OCI-LY1 (cell line): ENCODE measurements around the gene PLXNB3.

Experiments used
- H2AFZ ChIP-seq: fragments of 200-600 bp; sonication (generic), shearing (Covaris generic); 2 replicates; pipeline ENCODE4 v1.6.0; 2014; ENCODE audit warnings: antibody characterized with exemption, mild to moderate bottlenecking, low read length
- H3F3A ChIP-seq: fragments of 200-600 bp; sonication (generic), shearing (Covaris generic); 2 replicates; pipeline ENCODE4 v1.6.0; 2014; ENCODE audit warnings: mild to moderate bottlenecking, antibody characterized with exemption, low read length, moderate library complexity; ENCODE audit not compliant: insufficient read depth
- H3K27ac ChIP-seq: fragments of 200-600 bp; sonication (generic); 2 replicates; pipeline ENCODE4 v1.5.1; 2014; ENCODE audit warnings: low read length, mixed run types, mild to moderate bottlenecking, low read depth; ENCODE audit not compliant: poor library complexity, severe bottlenecking
- H3K27me3 ChIP-seq: fragments of 200-600 bp; sonication (generic); 2 replicates; pipeline ENCODE4 v1.6.0; 2014; ENCODE audit warnings: antibody characterized with exemption, mild to moderate bottlenecking, low read length, moderate library complexity; ENCODE audit not compliant: insufficient read depth
- H3K36me3 ChIP-seq: fragments of 200-600 bp; sonication (generic); 2 replicates; pipeline ENCODE4 v1.6.1; 2014; ENCODE audit warnings: mild to moderate bottlenecking, antibody characterized with exemption, low read length, moderate library complexity, mixed read lengths; ENCODE audit not compliant: insufficient read depth
- H3K4me1 ChIP-seq: fragments of 200-600 bp; sonication (generic); 2 replicates; pipeline ENCODE4 v1.5.1; 2014; ENCODE audit warnings: mild to moderate bottlenecking, low read length, moderate library complexity; ENCODE audit not compliant: insufficient read depth, severe bottlenecking
- H3K4me2 ChIP-seq: fragments of 200-600 bp; sonication (generic), shearing (Covaris generic); 2 replicates; pipeline ENCODE4 v1.6.1; 2014; ENCODE audit warnings: low read length
- H3K4me3 ChIP-seq: fragments of 200-600 bp; sonication (generic); 2 replicates; pipeline ENCODE4 v1.5.1; 2014; ENCODE audit warnings: low read length, low read depth, mild to moderate bottlenecking, mixed read lengths; ENCODE audit not compliant: poor library complexity, severe bottlenecking
- H3K79me2 ChIP-seq: fragments of 200-600 bp; shearing (Covaris generic); 2 replicates; pipeline ENCODE4 v1.6.1; 2016; ENCODE audit warnings: mixed run types, low read length, mixed read lengths; ENCODE audit not compliant: insufficient read depth
- H3K9ac ChIP-seq: fragments of 200-600 bp; sonication (generic), shearing (Covaris generic); 2 replicates; pipeline ENCODE4 v1.6.1; 2014; ENCODE audit warnings: mild to moderate bottlenecking, low read length, mixed read lengths
- H3K9me2 ChIP-seq: fragments of 200-600 bp; sonication (generic), shearing (Covaris generic); 2 replicates; pipeline ENCODE4 v1.6.1; 2014; ENCODE audit warnings: low read depth, mild to moderate bottlenecking, low read length, mixed read lengths
- H3K9me3 ChIP-seq: fragments of 200-600 bp; shearing (Covaris generic); 2 replicates; pipeline ENCODE4 v1.6.1; 2014; ENCODE audit warnings: low read length, mixed read lengths
- H4K20me1 ChIP-seq: fragments of 200-600 bp; sonication (generic), shearing (Covaris generic); 2 replicates; pipeline ENCODE4 v1.6.0; 2016; ENCODE audit warnings: mild to moderate bottlenecking, low read length; ENCODE audit not compliant: insufficient read depth
- CTCF ChIP-seq: fragments of 200-600 bp; sonication (generic), shearing (Covaris generic); IDR thresholded peaks from 2 replicates; pipeline ENCODE4 v1.5.1; 2017; ENCODE audit warnings: mild to moderate bottlenecking, antibody characterized with exemption, low read length, moderate library complexity, mixed read lengths
- EZH2 ChIP-seq: fragments of 200-600 bp; sonication (generic), shearing (Covaris generic); IDR thresholded peaks from 2 replicates; pipeline ENCODE4 v1.8.0; 2017; ENCODE audit warnings: borderline replicate concordance, mixed run types, mild to moderate bottlenecking, antibody characterized with exemption, low read length, moderate library complexity, mixed read lengths

Gene PLXNB3

GRCh38 chrX:153789654-153790053 lies 25.6 kb downstream of the PLXNB3 start:
- Histone ChIP-seq H3K4me2 (no peak overlapping the region), H3K9me2 (no peaks in the 10 kb centered on the region), H3K9me3 (no peaks in the 10 kb centered on the region), H2AFZ (no peak overlapping the region), H3K27ac (no peak overlapping the region), H3K27me3 (no peaks in the 10 kb centered on the region), H3K36me3 (peaks cover 24% of the 10 kb centered on the region), H3F3A (no peaks in the 10 kb centered on the region), H3K79me2 (peaks cover 6% of the 10 kb centered on the region; the same call in 1 of the 2 replicates), H4K20me1 (no peaks in the 10 kb centered on the region), H3K9ac (no peak overlapping the region), H3K4me1 (peaks cover 13% of the 10 kb centered on the region), H3K4me3 (no peak overlapping the region)
- no peak for TF ChIP-seq EZH2
- no peak for TF ChIP-seq CTCF

- no peak for TF ChIP-seq EZH2
- no peak for TF ChIP-seq CTCF
- no peaks in the 10 kb centered on the region for H3F3A ChIP-seq
- no peaks in the 10 kb centered on the region for H3K9me3 ChIP-seq
- no peak overlapping the region for H3K4me3 ChIP-seq
- H3K9ac ChIP-seq: no peak overlapping the region
- no peaks in the 10 kb centered on the region for H4K20me1 ChIP-seq
- H3K79me2 ChIP-seq: peaks cover 6% of the 10 kb centered on the region; the same call in 1 of the 2 replicates
- H3K27ac ChIP-seq: no peak overlapping the region
- no peaks in the 10 kb centered on the region for H3K27me3 ChIP-seq
- H3K9me2 ChIP-seq: no peaks in the 10 kb centered on the region
- peaks cover 25% of the 10 kb centered on the region for H3K4me1 ChIP-seq
- H2AFZ ChIP-seq: no peak overlapping the region
- H3K36me3 ChIP-seq: peaks cover 26% of the 10 kb centered on the region
- no peak overlapping the region for H3K4me2 ChIP-seq
Measured at GRCh38 chrX:153791104-153791852, 27.2 kb downstream of the PLXNB3 start.

- Histone ChIP-seq H4K20me1 (no peaks in the 10 kb centered on the region), H3K4me3 (peak overlapping the region; percentile 77), H3K27me3 (no peaks in the 10 kb centered on the region), H3K9me2 (no peaks in the 10 kb centered on the region), H3K36me3 (peaks cover 30% of the 10 kb centered on the region), H2AFZ (no peak overlapping the region), H3K27ac (no peak overlapping the region), H3F3A (no peaks in the 10 kb centered on the region), H3K79me2 (peaks cover 6% of the 10 kb centered on the region; the same call in 1 of the 2 replicates), H3K4me2 (peak overlapping the region; percentile 94; the same call in 1 of the 2 replicates), H3K9me3 (no peaks in the 10 kb centered on the region), H3K9ac (peak overlapping the region; percentile 96; the same call in 1 of the 2 replicates), H3K4me1 (peaks cover 25% of the 10 kb centered on the region)
- TF ChIP-seq CTCF (no peak), EZH2 (no peak)
Measured at GRCh38 chrX:153792368-153792767, 28.3 kb downstream of the PLXNB3 start.
